HCT116 (cell line): ENCODE results near the gene ENTPD8. TPM values are rescaled to one million over a fixed set of nuclear protein-coding genes. Genes with fewer than 3 reads are reported as not detected.

ENCODE experiments used
- ATAC-seq: fragments of 200-7000 bp; cut with Tn5 transposase; 2 replicates; pipeline ENCODE4 v1.9.1; 2020; ENCODE audit warnings: mild to moderate bottlenecking, moderate library complexity
- BruUV-seq: library from RNA; stranded (reverse); fragments of 400-500 nt; replicated peaks from 2 replicates; lab custom pipeline; 2021; lab: Mats Ljungman, UMichigan
- CTCF ChIA-PET: fragments of 300-600 bp; sonication (Branson Sonifier 250); formaldehyde crosslinking; loops from one replicate; lab custom pipeline; 2021; ENCODE audit warnings: antibody characterized with exemption; lab: Charles Lee
- POLR2A ChIA-PET: fragments of 300-600, 350-600 bp; sonication (Branson Sonifier 250); formaldehyde crosslinking; loops from one replicate; lab custom pipeline; 2021; ENCODE audit warnings: antibody characterized with exemption; lab: Charles Lee
- RAD21 ChIA-PET, 2 experiments: fragments of 300-600 bp; sonication (Branson Sonifier 250); formaldehyde crosslinking; loops; one replicate each; lab custom pipeline; 2023; ENCODE audit warnings: low total read pairs in 2 of 2; ENCODE audit not compliant: uncharacterized antibody in 2 of 2, unreplicated experiment in 2 of 2, low non-redundant PET in 1 of 2; lab: Charles Lee
- DNase-seq: peaks from one replicate; pipeline ENCODE4 v3.0.0-alpha.2; 2010; ENCODE audit warnings: low read depth, low spot score
- H2AFZ ChIP-seq: fragments of 200-600 bp; shearing (Covaris generic), sonication (generic); 2 replicates; pipeline ENCODE4 v1.6.1; 2017; ENCODE audit warnings: low read depth, mixed run types, mixed read lengths, antibody characterized with exemption, low read length; ENCODE audit not compliant: poor library complexity, severe bottlenecking
- H3K27ac ChIP-seq: 2 replicates; pipeline ENCODE4 v1.5.1; 2012; ENCODE audit warnings: low read depth, low read length
- H3K27me3 ChIP-seq: fragments of 200-600 bp; sonication (generic); 2 replicates; pipeline ENCODE4 v1.6.1; 2016; ENCODE audit warnings: mixed run types, low read length, mixed read lengths; ENCODE audit not compliant: insufficient read depth
- H3K36me3 ChIP-seq, 2 experiments: fragments of 200-500 bp in 1 of 2; fragments of 200-600 bp in 1 of 2; sonication (Bioruptor generic) in 1 of 2; sonication (generic) in 1 of 2; 2 replicates each; pipeline versions ENCODE4 v1.5.1 to v1.6.1; 2014 to 2016; ENCODE audit warnings: low read length in 2 of 2, inconsistent platforms in 1 of 2, mixed read lengths in 1 of 2, mixed run types in 1 of 2; ENCODE audit not compliant: insufficient read depth in 2 of 2, control insufficient read depth in 1 of 2
- H3K4me1 ChIP-seq, 2 experiments: fragments of 200-600 bp in 1 of 2; sonication (generic) in 1 of 2; 2 replicates each; pipeline versions ENCODE4 v1.5.1 to v1.6.1; 2012 to 2017; ENCODE audit warnings: low read length in 2 of 2, inconsistent platforms in 1 of 2, mild to moderate bottlenecking in 1 of 2, mixed read lengths in 1 of 2, mixed run types in 1 of 2, moderate library complexity in 1 of 2; ENCODE audit not compliant: insufficient read depth in 2 of 2, control insufficient read depth in 1 of 2
- H3K4me2 ChIP-seq: fragments of 200-600 bp; sonication (generic); 2 replicates; pipeline ENCODE4 v1.6.1; 2017; ENCODE audit warnings: mixed run types, low read length, mixed read lengths
- H3K4me3 ChIP-seq, 2 experiments: fragments of 200-600 bp in 1 of 2; sonication (generic) in 1 of 2; replicated peaks in 1 of 2; 2 replicates each; pipeline ENCODE4 v1.5.1; 2011 to 2016; ENCODE audit warnings: low read length in 2 of 2, control low read depth in 1 of 2, low read depth in 1 of 2, mild to moderate bottlenecking in 1 of 2, mixed read lengths in 1 of 2, mixed run types in 1 of 2
- H3K79me2 ChIP-seq: fragments of 200-600 bp; sonication (generic); 2 replicates; pipeline ENCODE4 v1.6.1; 2017; ENCODE audit warnings: mild to moderate bottlenecking, mixed run types, low read length, moderate library complexity, mixed read lengths; ENCODE audit not compliant: insufficient read depth
- H3K9ac ChIP-seq: fragments of 200-600 bp; sonication (generic); 2 replicates; pipeline ENCODE4 v1.6.1; 2016; ENCODE audit warnings: low read length, mixed read lengths
- H3K9me2 ChIP-seq: fragments of 200-600 bp; sonication (generic), shearing (Covaris generic); 2 replicates; pipeline ENCODE4 v1.6.1; 2017; ENCODE audit warnings: mixed run types, mild to moderate bottlenecking, moderate library complexity; ENCODE audit not compliant: insufficient read depth
- H3K9me3 ChIP-seq, 2 experiments: fragments of 200-500 bp in 1 of 2; fragments of 200-600 bp in 1 of 2; sonication (Bioruptor generic) in 1 of 2; sonication (generic) in 1 of 2; 2 replicates each; pipeline ENCODE4 v1.6.1; 2014 to 2017; ENCODE audit warnings: low read length in 2 of 2, mixed read lengths in 2 of 2, inconsistent platforms in 1 of 2, low read depth in 1 of 2, mild to moderate bottlenecking in 1 of 2, mixed run types in 1 of 2, moderate library complexity in 1 of 2; ENCODE audit not compliant: control insufficient read depth in 1 of 2, insufficient read depth in 1 of 2
- H4K20me1 ChIP-seq: fragments of 200-600 bp; sonication (generic), shearing (Covaris generic); 2 replicates; pipeline ENCODE4 v1.6.1; 2017; ENCODE audit warnings: mixed run types, mild to moderate bottlenecking, moderate library complexity; ENCODE audit not compliant: insufficient read depth
- ATF3 ChIP-seq: IDR thresholded peaks from 2 replicates; pipeline ENCODE4 v1.6.1; 2012
- EGR1 ChIP-seq: IDR thresholded peaks from 2 replicates; pipeline ENCODE4 v1.6.1; 2012; ENCODE audit warnings: low read depth
- POLR2A ChIP-seq: IDR thresholded peaks from 2 replicates; pipeline ENCODE4 v1.7.0; 2011; ENCODE audit warnings: borderline replicate concordance; ENCODE audit not compliant: insufficient read depth, insufficient read length; ENCODE audit errors: extremely low read depth
- POLR2AphosphoS5 ChIP-seq: IDR thresholded peaks from 2 replicates; pipeline ENCODE4 v1.6.1; 2011; ENCODE audit warnings: mild to moderate bottlenecking, low read depth, low read length, moderate library complexity
- SRF ChIP-seq: IDR thresholded peaks from 2 replicates; pipeline ENCODE4 v1.6.1; 2012; ENCODE audit warnings: low read depth
- TCF7L2 ChIP-seq: IDR thresholded peaks from 2 replicates; pipeline ENCODE4 v1.7.0; 2011; ENCODE audit warnings: borderline replicate concordance, inconsistent platforms; ENCODE audit not compliant: insufficient read depth, insufficient read length; ENCODE audit errors: extremely low read depth
- ZBTB33 ChIP-seq: IDR thresholded peaks from 2 replicates; pipeline ENCODE4 v1.6.1; 2011; ENCODE audit warnings: mild to moderate bottlenecking, low read length, moderate library complexity; ENCODE audit not compliant: insufficient replicate concordance; ENCODE audit errors: extremely low read depth
- ZFX ChIP-seq: fragments of 450-650 bp; IDR thresholded peaks from 2 replicates; pipeline ENCODE4 v1.6.1; 2017
- intact Hi-C: fragments of 100-400 bp; cut with micrococcal nuclease; formaldehyde crosslinking; loops from 2 replicates; pipeline ENCODE4 v1.10.0; 2022
- total RNA-seq: library from RNA; stranded (reverse); gene quantifications from one replicate; pipeline ENCODE4 v1.2.1, GENCODE V29; 2021; ENCODE audit not compliant: unreplicated experiment
- TF ChIP-seq, protein P1 (sequence below), 3 experiments: fragments of 200-600 bp in 1 of 3; sonication (generic) in 1 of 3; IDR thresholded peaks in 2 of 3; conservative IDR thresholded peaks in 1 of 3; 2 replicates each; pipeline ENCODE4 v1.5.1; 2012 to 2017; ENCODE audit warnings: low read depth in 2 of 3, low read length in 2 of 3, antibody characterized with exemption in 1 of 3, borderline replicate concordance in 1 of 3, control low read depth in 1 of 3, mild to moderate bottlenecking in 1 of 3, mixed read lengths in 1 of 3, mixed run types in 1 of 3, moderate library complexity in 1 of 3; ENCODE audit not compliant: insufficient read depth in 1 of 3

ENTPD8 gene
- total RNA-seq, 1 experiment from 2014 or later: 1.7 TPM

GRCh38 chr9:137436761-137437600 lies 4.2 kb downstream of the ENTPD8 start:
- Histone ChIP-seq H4K20me1 (no peaks in the 10 kb centered on the region), H3K9me2 (no peaks in the 10 kb centered on the region), H3K27me3 (no peaks in the 10 kb centered on the region), H2AFZ (no peak overlapping the region), H3K4me3 (no peak overlapping the region), H3K9ac (peak overlapping the region; percentile 46; the same call in 1 of the 2 replicates), H3K27ac (peak overlapping the region; percentile 79; the same call in 1 of the 2 replicates), H3K79me2 (no peaks in the 10 kb centered on the region), H3K4me2 (peak overlapping the region; percentile 70), H3K9me3 (no peaks in the 10 kb centered on the region), H3K36me3 (no peaks in the 10 kb centered on the region)
- ChIA-PET RAD21 (no interaction called here), POLR2A (no interaction called here), CTCF (no interaction called here)
- ATAC-seq (no peak), DNase-seq (no peak)
- no TSS peak for BruUV-seq
- intact Hi-C loops: no loop called here
- TF ChIP-seq POLR2AphosphoS5 (no peak), SRF (no peak)
- TF ChIP-seq, all 23 proteins: peak for 0
- peaks cover 30 to 42% of the 10 kb centered on the region in 2 experiments for H3K4me1 ChIP-seq

- H3K79me2 ChIP-seq: no peaks in the 10 kb centered on the region
- no peaks in the 10 kb centered on the region for H3K27me3 ChIP-seq
- ChIA-PET POLR2A (no interaction called here), CTCF (no interaction called here), RAD21 (no interaction called here)
- no peaks in the 10 kb centered on the region for H4K20me1 ChIP-seq
- intact Hi-C loops: no loop called here
- DNase-seq (peak; percentile 57), ATAC-seq (peak; percentile 91)
- H3K36me3 ChIP-seq: no peaks in the 10 kb centered on the region
- peak overlapping the region; percentile 70 for H3K4me2 ChIP-seq
- no peaks in the 10 kb centered on the region for H3K9me3 ChIP-seq
- TF ChIP-seq, protein P1, sequence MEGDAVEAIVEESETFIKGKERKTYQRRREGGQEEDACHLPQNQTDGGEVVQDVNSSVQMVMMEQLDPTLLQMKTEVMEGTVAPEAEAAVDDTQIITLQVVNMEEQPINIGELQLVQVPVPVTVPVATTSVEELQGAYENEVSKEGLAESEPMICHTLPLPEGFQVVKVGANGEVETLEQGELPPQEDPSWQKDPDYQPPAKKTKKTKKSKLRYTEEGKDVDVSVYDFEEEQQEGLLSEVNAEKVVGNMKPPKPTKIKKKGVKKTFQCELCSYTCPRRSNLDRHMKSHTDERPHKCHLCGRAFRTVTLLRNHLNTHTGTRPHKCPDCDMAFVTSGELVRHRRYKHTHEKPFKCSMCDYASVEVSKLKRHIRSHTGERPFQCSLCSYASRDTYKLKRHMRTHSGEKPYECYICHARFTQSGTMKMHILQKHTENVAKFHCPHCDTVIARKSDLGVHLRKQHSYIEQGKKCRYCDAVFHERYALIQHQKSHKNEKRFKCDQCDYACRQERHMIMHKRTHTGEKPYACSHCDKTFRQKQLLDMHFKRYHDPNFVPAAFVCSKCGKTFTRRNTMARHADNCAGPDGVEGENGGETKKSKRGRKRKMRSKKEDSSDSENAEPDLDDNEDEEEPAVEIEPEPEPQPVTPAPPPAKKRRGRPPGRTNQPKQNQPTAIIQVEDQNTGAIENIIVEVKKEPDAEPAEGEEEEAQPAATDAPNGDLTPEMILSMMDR (IDR thresholded peaks at IDR 0.05 in 2 of 3, conservative IDR thresholded peaks at IDR 0.05 in 1 of 3; ENCODE audit: borderline replicate concordance in 1 of 3, insufficient read depth in 1 of 3, low read depth in 2 of 3, low read length in 2 of 3): no peak
- TF ChIP-seq ZFX: 0 out of 2 replicates have a peak, but pooled peaks have one; percentile 10
- peak; percentile 60; the same call in 1 of the 2 replicates for TF ChIP-seq POLR2AphosphoS5
- TF ChIP-seq TCF7L2: no peak
- no peak for TF ChIP-seq SRF
- no peak for TF ChIP-seq ZBTB33
- TF ChIP-seq ATF3: no peak
- TF ChIP-seq EGR1: no peak
- TF ChIP-seq POLR2A: peak; percentile 49
- BruUV-seq: no TSS peak
- H3K9ac ChIP-seq: peak overlapping the region; percentile 46
- no peak overlapping the region for H2AFZ ChIP-seq
- peak overlapping the region; percentile 79 for H3K27ac ChIP-seq
- no peaks in the 10 kb centered on the region for H3K9me2 ChIP-seq
- H3K4me3 ChIP-seq: peak overlapping the region in 1 of 2 experiments; percentile 13; a peak in 1 of 4 replicates
- H3K4me1 ChIP-seq: peaks cover 29 to 37% of the 10 kb centered on the region in 2 experiments
Observed at GRCh38 chr9:137435980-137436760, 5.0 kb downstream of the ENTPD8 start.
